ENCODE results near the gene PRKCE. TPM values are rescaled to one million over a fixed set of nuclear protein-coding genes. Genes with fewer than 3 reads are reported as not detected.

PRKCE gene
- total RNA-seq, 1 donor: 12.5 TPM

- TF ChIP-seq CTCF (IDR thresholded peaks at IDR 0.05; ENCODE audit: insufficient read depth, low read length): no peak
- H3K4me3 ChIP-seq (ENCODE audit: low read depth, low read length): no peak overlapping the region
- peak; percentile 83 for DNase-seq (ENCODE audit: low read depth)
These were observed 231.5 kb downstream of the PRKCE start for GRCh38 chr2:45882707-45883602.

GRCh38 chr2:45883603-45884000, 232.1 kb downstream of the PRKCE start:
- TF ChIP-seq CTCF (IDR thresholded peaks at IDR 0.05; ENCODE audit: insufficient read depth, low read length): no peak
- no peak overlapping the region for H3K4me3 ChIP-seq (ENCODE audit: low read depth, low read length)
- no peak for DNase-seq (ENCODE audit: low read depth)

- no peak for DNase-seq (ENCODE audit: low read depth)
These were observed 232.7 kb downstream of the PRKCE start for GRCh38 chr2:45884126-45884525.

GRCh38 chr2:45885171-45885621, 233.7 kb downstream of the PRKCE start:
- no peak for TF ChIP-seq CTCF (IDR thresholded peaks at IDR 0.05; ENCODE audit: insufficient read depth, low read length)
- H3K4me3 ChIP-seq (ENCODE audit: low read depth, low read length): no peak overlapping the region
- DNase-seq (ENCODE audit: low read depth): peak; percentile 75

More at GRCh38 chr2:45884126-45884525, 232.7 kb downstream of the PRKCE start:
- no peak overlapping the region for H3K4me3 ChIP-seq (ENCODE audit: low read depth, low read length)
- TF ChIP-seq CTCF (IDR thresholded peaks at IDR 0.05; ENCODE audit: insufficient read depth, low read length): no peak

GRCh38 chr2:45886171-45886663, 234.7 kb downstream of the PRKCE start:
- no peak for TF ChIP-seq CTCF (IDR thresholded peaks at IDR 0.05; ENCODE audit: insufficient read depth, low read length)
- DNase-seq (ENCODE audit: low read depth): no peak

GRCh38 chr2:45888167-45888566, 236.7 kb downstream of the PRKCE start:
- no peak for TF ChIP-seq CTCF (IDR thresholded peaks at IDR 0.05; ENCODE audit: insufficient read depth, low read length)
- DNase-seq (ENCODE audit: low read depth): peak; percentile 70

More at GRCh38 chr2:45886171-45886663, 234.7 kb downstream of the PRKCE start:
- H3K4me3 ChIP-seq (ENCODE audit: low read depth, low read length): no peak overlapping the region

More at GRCh38 chr2:45888167-45888566, 236.7 kb downstream of the PRKCE start:
- no peak overlapping the region for H3K4me3 ChIP-seq (ENCODE audit: low read depth, low read length)

All from fibroblast of the aortic adventitia (primary cell).